OCI-LY7 (cell line): ENCODE data around the gene SMIM45.

Experiments
- BruUV-seq: library from RNA; stranded (reverse); fragments of 400-500 nt; replicated peaks from 2 replicates; lab custom pipeline; 2021; lab: Mats Ljungman, UMichigan
- CTCF ChIA-PET: fragments of 300-600 bp; sonication (Branson Sonifier 250); formaldehyde crosslinking; loops from one replicate; lab custom pipeline; 2022; ENCODE audit warnings: antibody characterized with exemption; ENCODE audit not compliant: unreplicated experiment; lab: Charles Lee
- POLR2A ChIA-PET: fragments of 300-600 bp; sonication (Branson Sonifier 250); formaldehyde crosslinking; loops from one replicate; lab custom pipeline; 2022; ENCODE audit warnings: antibody characterized with exemption; lab: Charles Lee
- DNase-seq: peaks from one replicate; pipeline ENCODE4 v3.0.0-alpha.2; 2015; ENCODE audit warnings: low spot score
- H2AFZ ChIP-seq: fragments of 200-600 bp; sonication (generic), shearing (Covaris generic); 2 replicates; pipeline ENCODE4 v1.6.1; 2014; ENCODE audit warnings: mild to moderate bottlenecking, antibody characterized with exemption, low read length, moderate library complexity
- H3K27ac ChIP-seq: fragments of 200-600 bp; sonication (generic); 2 replicates; pipeline ENCODE4 v1.5.1; 2014; ENCODE audit warnings: mixed run types, low read depth, mild to moderate bottlenecking, moderate library complexity, low read length, inconsistent platforms; ENCODE audit not compliant: poor library complexity, severe bottlenecking
- H3K36me3 ChIP-seq: fragments of 200-600 bp; sonication (generic); 2 replicates; pipeline ENCODE4 v1.6.1; 2014; ENCODE audit warnings: mild to moderate bottlenecking, antibody characterized with exemption, low read length, moderate library complexity, mixed read lengths; ENCODE audit not compliant: insufficient read depth
- H3K4me1 ChIP-seq: fragments of 200-600 bp; sonication (generic); 2 replicates; pipeline ENCODE4 v1.5.1; 2014; ENCODE audit warnings: mild to moderate bottlenecking, low read length; ENCODE audit not compliant: insufficient read depth, poor library complexity, severe bottlenecking
- H3K4me2 ChIP-seq: fragments of 200-600 bp; sonication (generic); 2 replicates; pipeline ENCODE4 v1.6.1; 2014; ENCODE audit warnings: mild to moderate bottlenecking, low read length
- H3K4me3 ChIP-seq: fragments of 200-600 bp; sonication (generic); 2 replicates; pipeline ENCODE4 v1.5.1; 2014; ENCODE audit warnings: mild to moderate bottlenecking, low read depth, low read length; ENCODE audit not compliant: poor library complexity, severe bottlenecking
- H3K79me2 ChIP-seq: fragments of 200-600 bp; sonication (generic); 2 replicates; pipeline ENCODE4 v1.6.1; 2016; ENCODE audit warnings: low read depth, mild to moderate bottlenecking, low read length, moderate library complexity, mixed read lengths; ENCODE audit not compliant: insufficient read depth
- H3K9me2 ChIP-seq: fragments of 200-600 bp; sonication (generic); 2 replicates; pipeline ENCODE4 v1.6.1; 2016; ENCODE audit warnings: mild to moderate bottlenecking, low read length, mixed read lengths; ENCODE audit not compliant: insufficient read depth
- H3K9me3 ChIP-seq: fragments of 200-600 bp; sonication (generic); 2 replicates; pipeline ENCODE4 v1.6.1; 2014; ENCODE audit warnings: mild to moderate bottlenecking, mixed run types, low read length, mixed read lengths
- H4K20me1 ChIP-seq: fragments of 200-600 bp; sonication (generic); 2 replicates; pipeline ENCODE4 v1.6.1; 2014; ENCODE audit warnings: mild to moderate bottlenecking, antibody characterized with exemption, low read length, moderate library complexity, mixed read lengths; ENCODE audit not compliant: insufficient read depth
- EZH2phosphoT487 ChIP-seq: fragments of 200-600 bp; sonication (generic); IDR thresholded peaks from 2 replicates; pipeline ENCODE4 v1.6.1; 2018; ENCODE audit warnings: low read depth, borderline replicate concordance, mild to moderate bottlenecking, mixed run types, antibody characterized with exemption, low read length, moderate library complexity, mixed read lengths
- intact Hi-C: fragments of 100-400 bp; cut with micrococcal nuclease; formaldehyde crosslinking; loops from one replicate; pipeline ENCODE4 v1.10.0; 2022; ENCODE audit not compliant: unreplicated experiment
- TF ChIP-seq, protein P1 (sequence below): fragments of 200-600 bp; sonication (generic); conservative IDR thresholded peaks from 2 replicates; pipeline ENCODE4 v1.5.1; 2014; ENCODE audit warnings: mild to moderate bottlenecking, antibody characterized with exemption, low read length, moderate library complexity, mixed read lengths

Gene SMIM45

GRCh38 chr22:41974691-41975290 lies 22.8 kb downstream of the SMIM45 start:
- Histone ChIP-seq H3K36me3 (no peaks in the 10 kb centered on the region), H4K20me1 (no peaks in the 10 kb centered on the region), H3K9me3 (no peaks in the 10 kb centered on the region), H3K9me2 (no peaks in the 10 kb centered on the region), H3K4me1 (no peaks in the 10 kb centered on the region), H3K79me2 (no peaks in the 10 kb centered on the region), H3K27ac (no peak overlapping the region), H3K4me3 (no peak overlapping the region), H2AFZ (no peak overlapping the region), H3K4me2 (no peak overlapping the region)
- intact Hi-C loops = loop anchor here (10.0 kb wide), 1 partner anchor 80 kb away; no protein-coding TSS in a partner anchor
- TF ChIP-seq EZH2phosphoT487 = no peak
- TF ChIP-seq, protein P1, sequence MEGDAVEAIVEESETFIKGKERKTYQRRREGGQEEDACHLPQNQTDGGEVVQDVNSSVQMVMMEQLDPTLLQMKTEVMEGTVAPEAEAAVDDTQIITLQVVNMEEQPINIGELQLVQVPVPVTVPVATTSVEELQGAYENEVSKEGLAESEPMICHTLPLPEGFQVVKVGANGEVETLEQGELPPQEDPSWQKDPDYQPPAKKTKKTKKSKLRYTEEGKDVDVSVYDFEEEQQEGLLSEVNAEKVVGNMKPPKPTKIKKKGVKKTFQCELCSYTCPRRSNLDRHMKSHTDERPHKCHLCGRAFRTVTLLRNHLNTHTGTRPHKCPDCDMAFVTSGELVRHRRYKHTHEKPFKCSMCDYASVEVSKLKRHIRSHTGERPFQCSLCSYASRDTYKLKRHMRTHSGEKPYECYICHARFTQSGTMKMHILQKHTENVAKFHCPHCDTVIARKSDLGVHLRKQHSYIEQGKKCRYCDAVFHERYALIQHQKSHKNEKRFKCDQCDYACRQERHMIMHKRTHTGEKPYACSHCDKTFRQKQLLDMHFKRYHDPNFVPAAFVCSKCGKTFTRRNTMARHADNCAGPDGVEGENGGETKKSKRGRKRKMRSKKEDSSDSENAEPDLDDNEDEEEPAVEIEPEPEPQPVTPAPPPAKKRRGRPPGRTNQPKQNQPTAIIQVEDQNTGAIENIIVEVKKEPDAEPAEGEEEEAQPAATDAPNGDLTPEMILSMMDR = no peak
- ChIA-PET POLR2A (interaction anchor here (0.6 kb wide), 1 partner anchor 1592 kb away, joined by 3 read pairs; no protein-coding TSS in a partner anchor), CTCF (no interaction called here)
- no TSS peak for BruUV-seq
- DNase-seq = no peak

GRCh38 chr22:41975299-41976069 lies 23.5 kb downstream of the SMIM45 start:
- Histone ChIP-seq H3K27ac (no peak overlapping the region), H3K4me1 (no peaks in the 10 kb centered on the region), H4K20me1 (no peaks in the 10 kb centered on the region), H3K9me3 (no peaks in the 10 kb centered on the region), H3K36me3 (no peaks in the 10 kb centered on the region), H3K9me2 (no peaks in the 10 kb centered on the region), H2AFZ (no peak overlapping the region), H3K4me3 (no peak overlapping the region), H3K79me2 (no peaks in the 10 kb centered on the region), H3K4me2 (no peak overlapping the region)
- intact Hi-C loops = loop anchor here (10.0 kb wide), 1 partner anchor 79 kb away; no protein-coding TSS in a partner anchor
- TF ChIP-seq EZH2phosphoT487 = no peak
- TF ChIP-seq, protein P1 = no peak
- no peak for DNase-seq
- ChIA-PET POLR2A (no interaction called here), CTCF (no interaction called here)
- BruUV-seq = no TSS peak
